Skeletal muscle satellite cell (primary cell): ENCODE results near the gene KRTAP10-1.

Source experiments
- H3K27me3 ChIP-seq: 2 replicates; pipeline ENCODE4 v1.7.0; 2013; ENCODE audit warnings: low read length; ENCODE audit not compliant: control insufficient read depth, insufficient read depth
- H3K36me3 ChIP-seq: 2 replicates; pipeline ENCODE4 v1.7.0; 2013; ENCODE audit warnings: mild to moderate bottlenecking, control low read depth, low read length; ENCODE audit not compliant: insufficient read depth
- H3K4me1 ChIP-seq: 2 replicates; pipeline ENCODE4 v1.7.0; 2013; ENCODE audit warnings: low read length; ENCODE audit not compliant: control insufficient read depth, insufficient read depth
- H3K4me2 ChIP-seq: 2 replicates; pipeline ENCODE4 v1.7.0; 2013; ENCODE audit warnings: mild to moderate bottlenecking, low read length
- H3K4me3 ChIP-seq: 2 replicates; pipeline ENCODE4 v1.7.0; 2013; ENCODE audit warnings: low read length
- H3K9ac ChIP-seq: 2 replicates; pipeline ENCODE4 v1.7.0; 2013; ENCODE audit warnings: mild to moderate bottlenecking, low read depth, low read length, moderate library complexity
- H3K9me3 ChIP-seq: replicated peaks from 2 replicates; pipeline ENCODE4 v1.7.0; 2013; ENCODE audit warnings: mild to moderate bottlenecking, control low read depth, low read length

Gene KRTAP10-1

DNA sequence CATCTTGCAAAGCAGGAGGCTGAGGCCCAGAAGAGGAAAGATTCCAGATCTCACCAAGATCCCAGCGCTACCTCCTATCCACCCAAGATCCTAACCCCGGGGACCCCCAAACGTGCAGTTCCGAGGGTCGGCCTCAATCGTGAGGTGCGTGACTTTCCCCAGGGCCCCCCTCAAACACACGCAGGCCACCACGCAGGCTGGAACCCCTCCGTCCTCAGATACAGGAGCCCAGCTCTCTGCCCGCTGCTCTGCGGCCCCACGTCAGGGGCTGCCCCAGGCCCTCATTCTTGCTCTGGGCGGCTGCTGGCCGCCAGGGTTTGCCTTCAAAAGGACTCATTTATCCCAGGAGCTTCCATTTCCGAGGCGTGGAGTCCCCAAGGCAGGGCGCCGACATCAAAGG is 39.9 kb downstream of the KRTAP10-1 start:
- Histone ChIP-seq H3K36me3 (no peaks in the 10 kb centered on the region), H3K4me2 (no peak overlapping the region), H3K4me1 (no peaks in the 10 kb centered on the region), H3K4me3 (no peak overlapping the region), H3K9me3 (no peaks in the 10 kb centered on the region), H3K27me3 (peaks cover 46% of the 10 kb centered on the region), H3K9ac (no peak overlapping the region)

DNA sequence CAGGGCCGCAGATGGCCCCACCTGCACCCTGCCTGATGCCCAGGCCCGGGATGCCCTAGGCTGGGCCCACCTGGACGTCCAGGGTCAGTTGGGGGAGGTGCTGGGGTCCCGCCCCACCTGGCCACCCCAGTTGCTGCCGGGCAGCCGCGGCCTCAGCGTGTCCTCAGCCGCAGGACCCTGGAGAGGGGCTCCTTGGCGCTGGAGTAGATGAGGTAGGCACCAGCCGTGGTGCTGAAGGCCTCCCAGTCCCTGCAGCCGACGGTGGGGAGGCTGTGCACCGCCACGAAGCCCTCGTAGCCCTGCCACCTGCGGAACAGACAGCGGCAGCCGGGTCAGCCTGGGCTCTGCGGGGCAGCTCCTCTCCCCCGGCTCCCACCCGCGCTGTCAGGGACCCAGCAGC is 40.4 kb downstream of the KRTAP10-1 start:
- no peaks in the 10 kb centered on the region for H3K4me1 ChIP-seq
- H3K36me3 ChIP-seq, result no peaks in the 10 kb centered on the region

DNA sequence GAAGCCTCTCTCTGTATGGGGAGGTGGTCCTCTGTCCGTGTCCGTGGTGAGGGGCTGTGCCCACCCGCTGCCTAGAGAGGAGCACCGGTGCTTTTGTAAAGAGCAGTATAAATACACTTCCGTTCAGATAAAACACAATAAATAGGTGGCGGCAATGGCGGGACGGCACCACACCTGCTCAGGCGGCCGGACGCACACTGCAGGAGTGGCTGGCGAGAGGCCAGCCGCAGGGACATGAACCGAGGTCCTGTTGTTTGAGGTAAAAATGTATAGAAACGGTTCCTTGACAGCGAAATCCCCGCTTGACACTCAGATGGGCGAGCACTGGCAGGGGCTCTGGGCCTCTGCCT is 40.8 kb downstream of the KRTAP10-1 start:
- H3K9ac ChIP-seq, result no peak overlapping the region

More for the DNA sequence above, 40.4 kb downstream of the KRTAP10-1 start:
- Histone ChIP-seq H3K4me3 (no peak overlapping the region), H3K27me3 (peaks cover 50% of the 10 kb centered on the region), H3K9me3 (no peaks in the 10 kb centered on the region), H3K4me2 (no peak overlapping the region), H3K9ac (no peak overlapping the region)

DNA sequence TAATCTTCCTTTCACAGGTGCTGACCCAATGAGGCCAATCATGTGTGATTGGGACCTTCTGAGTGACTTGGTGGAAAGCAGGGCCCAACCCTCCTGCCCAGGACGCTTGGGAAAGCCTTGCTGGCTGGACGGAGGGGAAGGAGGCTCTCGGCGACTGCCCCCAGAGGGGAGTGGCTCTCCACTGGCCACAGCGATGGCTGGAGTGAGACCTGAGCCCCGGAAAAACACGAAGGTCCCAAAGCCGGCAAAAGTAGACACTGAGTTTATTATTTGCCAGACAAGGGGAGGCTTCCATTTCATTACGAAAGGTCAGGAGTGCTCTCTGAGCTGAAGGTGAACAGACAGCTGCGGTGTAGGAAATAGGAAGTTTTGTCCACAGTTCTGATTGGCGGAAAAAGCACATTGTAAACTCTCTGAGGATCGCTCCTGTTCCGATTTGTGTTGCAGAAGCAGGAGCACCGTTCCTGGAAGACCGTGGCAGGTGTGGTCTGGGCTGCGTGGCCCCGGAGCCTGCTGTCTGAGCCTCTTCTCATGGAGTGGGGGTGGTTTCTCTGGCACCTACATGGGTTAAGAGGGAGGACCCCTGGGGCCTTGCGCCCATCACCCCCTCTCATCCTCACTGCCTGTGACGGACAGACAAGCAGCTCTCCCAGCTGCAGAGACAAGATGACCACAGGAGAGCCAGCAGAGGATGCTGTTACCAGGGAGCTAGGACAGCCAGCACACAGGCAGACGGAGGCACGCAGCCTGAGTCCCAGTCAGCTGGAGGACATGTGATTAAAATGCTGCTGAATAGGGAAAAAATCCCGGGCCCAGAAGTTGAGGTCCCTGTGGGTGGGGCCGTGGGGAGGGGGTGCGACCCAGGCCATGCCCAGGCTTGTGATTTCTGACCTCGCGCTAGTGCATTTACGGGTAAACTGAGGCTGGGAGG is 41.5 kb downstream of the KRTAP10-1 start:
- H3K36me3 ChIP-seq, result no peaks in the 10 kb centered on the region
- no peak overlapping the region for H3K4me2 ChIP-seq
- H3K9ac ChIP-seq, result no peak overlapping the region
- H3K4me3 ChIP-seq, result no peak overlapping the region
- H3K4me1 ChIP-seq, result no peaks in the 10 kb centered on the region
- peaks cover 5% of the 10 kb centered on the region for H3K9me3 ChIP-seq
- H3K27me3 ChIP-seq, result peaks cover 50% of the 10 kb centered on the region

More for the DNA sequence above, 40.8 kb downstream of the KRTAP10-1 start:
- Histone ChIP-seq H3K4me1 (no peaks in the 10 kb centered on the region), H3K27me3 (peaks cover 50% of the 10 kb centered on the region), H3K36me3 (no peaks in the 10 kb centered on the region), H3K4me2 (no peak overlapping the region), H3K9me3 (no peaks in the 10 kb centered on the region), H3K4me3 (no peak overlapping the region)

DNA sequence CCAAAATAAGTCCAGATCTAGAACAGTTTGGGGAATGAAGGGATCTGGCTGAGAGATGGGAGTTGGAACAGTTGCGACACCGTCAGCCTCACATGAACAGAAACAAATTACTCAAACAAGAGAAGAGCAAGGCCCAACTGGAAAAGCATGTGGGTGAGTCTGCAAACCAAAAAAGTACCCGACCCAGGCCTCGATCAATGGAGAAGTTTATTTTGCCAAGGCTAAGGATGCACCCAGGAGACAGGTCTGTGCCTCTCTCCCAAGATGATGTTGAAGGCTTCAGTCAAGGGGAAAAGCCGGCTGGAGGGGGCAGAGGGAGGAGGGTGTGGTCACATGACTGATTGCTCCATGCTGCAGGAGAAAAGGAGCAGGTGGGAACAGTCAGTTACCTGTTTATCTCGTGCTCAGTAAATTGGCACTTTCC is 42.3 kb downstream of the KRTAP10-1 start:
- Histone ChIP-seq H3K9ac (no peak overlapping the region), H3K27me3 (peaks cover 50% of the 10 kb centered on the region)

DNA sequence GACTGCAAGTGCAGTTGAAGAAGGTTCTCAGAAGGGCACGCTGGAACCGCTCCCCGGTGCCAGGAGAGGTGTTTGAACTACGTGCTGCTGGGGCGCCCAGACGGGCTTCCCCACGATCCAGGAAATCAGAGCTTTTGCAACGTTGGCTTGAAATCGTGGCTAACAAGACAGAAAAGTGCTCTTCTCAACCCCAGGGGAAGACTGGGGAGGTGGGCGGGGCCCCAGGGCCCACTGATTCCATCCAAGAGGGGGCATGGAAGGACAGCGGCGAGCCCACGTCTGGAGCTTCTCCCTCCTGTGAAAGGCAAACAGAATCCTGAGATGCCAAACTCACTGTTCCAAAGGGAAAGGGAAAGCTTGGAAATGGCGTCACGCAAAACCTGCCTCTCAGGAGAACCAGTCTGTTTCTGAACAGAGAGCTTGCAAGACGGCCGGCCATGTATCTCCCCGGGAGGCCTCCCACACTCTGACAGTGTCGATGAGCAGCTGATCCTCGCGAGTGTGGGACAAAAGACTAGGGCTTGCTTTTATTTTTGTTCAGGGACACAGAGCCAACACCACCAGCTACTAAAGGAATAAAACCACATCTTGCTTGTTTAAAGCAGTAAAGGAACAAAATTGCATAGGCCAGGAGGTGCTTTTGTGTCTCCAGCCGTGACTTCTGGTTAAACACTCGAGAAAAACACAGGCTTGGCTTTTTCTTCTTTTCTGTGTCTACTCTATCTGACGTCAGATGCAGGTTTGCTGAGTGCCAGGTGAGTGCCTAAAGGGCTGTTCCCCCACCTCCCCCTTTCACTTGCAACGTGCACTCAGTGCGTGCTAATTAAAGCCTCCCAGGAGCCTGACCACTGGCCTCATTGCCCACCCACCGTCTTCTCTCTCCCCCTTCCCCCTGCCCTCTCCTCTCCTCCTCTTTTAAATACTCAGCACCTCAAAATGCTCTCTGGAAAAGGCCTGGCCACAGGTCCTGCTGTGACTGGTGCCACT is 43.1 kb downstream of the KRTAP10-1 start:
- Histone ChIP-seq H3K4me3 (no peak overlapping the region), H3K4me1 (no peaks in the 10 kb centered on the region), H3K36me3 (no peaks in the 10 kb centered on the region), H3K27me3 (peaks cover 44% of the 10 kb centered on the region), H3K9me3 (peaks cover 14% of the 10 kb centered on the region), H3K4me2 (no peak overlapping the region), H3K9ac (no peak overlapping the region)

More for the DNA sequence above, 42.3 kb downstream of the KRTAP10-1 start:
- H3K4me3 ChIP-seq, result no peak overlapping the region
- H3K36me3 ChIP-seq, result no peaks in the 10 kb centered on the region
- no peak overlapping the region for H3K4me2 ChIP-seq
- H3K9me3 ChIP-seq, result peaks cover 12% of the 10 kb centered on the region
- H3K4me1 ChIP-seq, result no peaks in the 10 kb centered on the region

DNA sequence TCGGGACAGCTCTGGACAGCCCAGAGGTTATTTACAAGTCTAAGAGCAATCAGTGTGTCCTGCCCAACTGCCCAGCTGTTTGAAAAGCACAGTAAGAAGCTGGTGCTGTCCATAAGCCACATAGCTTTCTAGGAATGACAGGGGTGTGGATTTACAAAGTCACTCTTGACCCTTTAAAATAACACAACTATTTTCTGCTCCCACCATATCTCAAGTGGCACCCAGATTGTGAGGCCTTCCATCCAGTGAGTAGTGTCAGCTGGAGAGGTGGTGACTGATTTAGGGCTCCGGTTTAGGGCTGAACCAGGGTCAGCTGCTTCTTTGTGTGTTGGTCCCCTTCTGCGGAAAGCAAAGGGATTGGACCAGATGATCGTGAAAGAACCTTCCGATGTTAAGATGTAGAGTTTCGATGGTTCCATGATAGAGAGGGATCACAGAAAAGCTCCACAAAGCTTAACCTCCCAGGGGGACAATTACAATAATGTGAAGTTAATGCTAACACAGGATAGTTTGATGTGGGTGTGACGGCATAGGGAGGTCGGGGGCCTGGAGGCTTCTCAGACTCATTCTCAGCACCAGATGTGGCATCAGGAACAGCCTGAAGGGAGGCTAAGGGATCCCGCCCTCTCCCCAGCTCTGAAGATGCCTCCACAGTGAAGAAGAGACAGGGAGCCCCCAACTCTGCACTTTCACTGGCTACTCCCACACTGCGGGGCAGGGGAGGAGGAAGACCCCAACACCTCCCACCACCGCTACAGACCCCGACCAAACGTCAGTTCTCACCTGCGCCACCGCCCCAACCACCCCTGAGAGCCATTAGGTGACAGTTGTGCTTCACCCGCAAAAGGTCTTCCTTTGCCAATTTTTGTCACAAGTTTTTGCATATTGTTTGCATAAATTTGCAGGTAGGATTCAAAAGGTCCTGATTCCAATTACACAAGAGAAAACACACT is 44.1 kb downstream of the KRTAP10-1 start:
- Histone ChIP-seq H3K9me3 (peaks cover 14% of the 10 kb centered on the region), H3K9ac (no peak overlapping the region), H3K36me3 (no peaks in the 10 kb centered on the region), H3K4me2 (no peak overlapping the region), H3K4me1 (no peaks in the 10 kb centered on the region), H3K4me3 (no peak overlapping the region), H3K27me3 (peaks cover 43% of the 10 kb centered on the region)

DNA sequence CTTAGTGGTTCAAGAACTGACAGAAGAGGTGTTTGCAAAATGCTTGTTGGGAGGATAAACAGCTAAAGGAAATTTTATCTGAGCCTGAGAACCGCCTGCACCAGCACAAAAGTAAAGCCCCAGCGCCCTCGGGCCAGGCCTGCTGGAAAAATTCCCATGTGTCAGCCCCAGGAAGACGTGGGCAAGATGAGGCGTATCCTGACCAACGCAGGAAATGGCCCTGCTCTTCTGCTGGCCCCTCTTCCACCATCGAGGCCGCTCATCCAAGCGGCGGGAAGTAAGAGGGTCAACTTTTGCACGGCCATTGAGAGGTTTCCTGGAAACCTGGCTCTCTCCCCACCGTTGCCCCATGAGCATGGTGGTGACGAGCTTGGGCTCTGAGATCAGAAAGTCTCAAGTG is 45.0 kb downstream of the KRTAP10-1 start:
- Histone ChIP-seq H3K9me3 (peaks cover 14% of the 10 kb centered on the region), H3K36me3 (no peaks in the 10 kb centered on the region), H3K4me3 (no peak overlapping the region), H3K4me2 (no peak overlapping the region), H3K9ac (no peak overlapping the region), H3K27me3 (peaks cover 38% of the 10 kb centered on the region), H3K4me1 (no peaks in the 10 kb centered on the region)

DNA sequence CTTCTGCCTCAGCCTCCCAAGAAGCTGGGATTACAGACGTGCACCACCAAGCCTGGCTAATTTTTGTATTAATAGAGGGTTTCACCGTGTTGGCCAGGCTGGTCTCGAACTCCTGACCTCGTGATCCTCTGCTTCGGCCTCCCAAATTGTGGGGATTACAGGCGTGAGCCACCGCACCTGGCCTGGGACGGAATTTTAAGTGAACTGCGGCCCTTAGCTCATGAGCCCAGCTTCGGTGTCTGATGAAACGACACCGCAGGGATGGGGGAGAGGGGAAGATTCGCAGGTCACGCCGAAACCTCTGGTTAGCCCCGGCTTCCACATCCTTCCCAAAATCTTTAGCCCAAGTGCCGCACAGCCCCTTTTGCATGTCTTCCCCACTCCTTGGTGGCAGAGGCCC is 45.6 kb downstream of the KRTAP10-1 start:
- no peak overlapping the region for H3K9ac ChIP-seq

DNA sequence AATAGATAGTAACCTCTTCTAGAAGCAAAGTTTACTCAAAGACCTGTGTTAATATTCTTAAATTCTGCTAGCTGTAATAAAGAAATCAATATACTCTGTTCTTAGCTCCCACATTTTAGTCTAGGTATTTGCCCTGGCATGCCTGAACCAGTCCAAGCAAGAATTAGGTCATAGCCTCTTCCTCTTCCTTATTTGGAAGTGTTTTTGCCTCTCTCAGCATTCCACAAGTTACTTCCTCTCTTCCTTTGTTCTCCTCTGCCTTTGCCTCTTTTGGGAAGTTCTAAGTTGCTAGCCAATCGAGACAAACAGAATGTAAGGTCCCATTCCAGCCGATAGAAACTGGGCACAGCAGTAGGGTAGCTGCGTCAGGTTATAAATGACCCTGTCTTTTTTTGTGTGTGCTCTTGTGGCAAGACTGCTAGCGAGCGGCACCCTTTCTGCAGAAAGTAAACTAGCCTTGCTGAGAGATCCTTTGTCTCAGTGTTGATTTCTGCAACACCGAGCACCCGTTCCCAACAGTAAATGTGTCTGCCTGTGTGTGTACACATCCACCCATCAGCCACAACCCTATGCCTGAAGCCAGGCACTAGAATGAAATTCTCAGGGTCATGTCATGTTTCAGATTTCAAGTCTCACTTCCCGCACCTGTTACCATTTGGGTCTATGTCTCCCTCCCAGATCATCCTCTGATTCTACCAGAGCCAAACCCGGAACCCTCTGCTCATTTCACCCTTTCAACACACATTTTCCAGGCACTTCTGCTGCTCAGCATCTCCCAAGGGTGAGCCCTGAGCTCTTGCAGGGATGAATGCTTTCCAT is 47.2 kb downstream of the KRTAP10-1 start:
- Histone ChIP-seq H3K9ac (no peak overlapping the region), H3K4me2 (no peak overlapping the region), H3K9me3 (peaks cover 14% of the 10 kb centered on the region), H3K4me1 (no peaks in the 10 kb centered on the region), H3K27me3 (peaks cover 34% of the 10 kb centered on the region), H3K36me3 (no peaks in the 10 kb centered on the region), H3K4me3 (no peak overlapping the region)

More for the DNA sequence above, 45.6 kb downstream of the KRTAP10-1 start:
- Histone ChIP-seq H3K27me3 (peaks cover 40% of the 10 kb centered on the region), H3K4me1 (no peaks in the 10 kb centered on the region), H3K4me2 (no peak overlapping the region), H3K4me3 (no peak overlapping the region), H3K9me3 (peaks cover 14% of the 10 kb centered on the region), H3K36me3 (no peaks in the 10 kb centered on the region)
